Gastrocnemius medialis (tissue), 4 donors: Measurements from ENCODE around the gene BMPER. TPM values are rescaled to one million over a fixed set of nuclear protein-coding genes. Genes with fewer than 3 reads are reported as not detected.

Experiments used
- ATAC-seq, 2 donors: fragments of 150-250 bp; one replicate each; pipeline ENCODE4 v1.9.1; 2016
- DNase-seq, 2 donors: peaks; one replicate each; pipeline ENCODE4 v3.0.0-alpha.2; 2019
- H3K27ac ChIP-seq, 4 donors: fragments of 200-600 bp; sonication (generic); 1 replicate in 1 of 4; 2 replicates in 3 of 4; pipeline ENCODE4 v1.5.1; 2016 to 2018; ENCODE audit warnings: mild to moderate bottlenecking in 2 of 4, moderate library complexity in 1 of 4
- H3K27me3 ChIP-seq, 3 donors: fragments of 200-600 bp; sonication (generic) in 2 of 3; 1 replicate in 1 of 3; 2 replicates in 2 of 3; pipeline versions ENCODE4 v1.5.1 to v1.6.0; 2016 to 2019; ENCODE audit warnings: mild to moderate bottlenecking in 1 of 3, moderate library complexity in 1 of 3
- H3K36me3 ChIP-seq, 2 donors: fragments of 200-600 bp; sonication (generic) in 1 of 2; one replicate each; pipeline ENCODE4 v1.5.1; 2017 to 2018
- H3K4me1 ChIP-seq, 2 donors: fragments of 200-600 bp; sonication (generic) in 1 of 2; one replicate each; pipeline ENCODE4 v1.5.1; 2016 to 2017; ENCODE audit warnings: mild to moderate bottlenecking in 2 of 2
- H3K4me3 ChIP-seq, 4 donors: fragments of 200-600 bp; sonication (generic) in 3 of 4; 1 replicate in 1 of 4; 2 replicates in 3 of 4; pipeline ENCODE4 v1.5.1; 2016 to 2019; ENCODE audit warnings: mild to moderate bottlenecking in 2 of 4
- H3K9me3 ChIP-seq, 3 donors: fragments of 200-600 bp; sonication (generic) in 2 of 3; 1 replicate in 1 of 3; 2 replicates in 2 of 3; pipeline ENCODE4 v1.5.1; 2016 to 2019
- POLR2A ChIP-seq, 2 donors: fragments of 450-650 bp; IDR thresholded peaks; one replicate each; pipeline ENCODE4 v1.6.1; 2017; ENCODE audit warnings: antibody characterized with exemption in 2 of 2, mild to moderate bottlenecking in 2 of 2, moderate library complexity in 2 of 2
- in situ Hi-C, 4 donors: fragments of 200-750 bp; cut with MboI; loops; one replicate each; pipeline versions ENCODE4 v1.15.0 to v1.8.0; 2017; ENCODE audit warnings: low sequenced_read_pairs in 4 of 4
- intact Hi-C: fragments of 100-400 bp; cut with DNase I; formaldehyde crosslinking; loops from one replicate; pipeline ENCODE4 v1.15.1; 2023; ENCODE audit warnings: low total_unique reads
- total RNA-seq, 4 donors: library from RNA; depleted of rRNA; stranded (reverse); fragments of >200 nt; gene quantifications; one replicate each; pipeline versions ENCODE4 v1.1.0 to v1.2.3, GENCODE V29; 2016
- TF ChIP-seq, protein P1 (sequence below), 5 experiments: fragments of 450-650 bp in 3 of 5; fragments of 200-600 bp in 2 of 5; sonication (generic) in 2 of 5; IDR thresholded peaks in 4 of 5; conservative IDR thresholded peaks in 1 of 5; 1 replicate in 4 of 5; 2 replicates in 1 of 5; pipeline ENCODE4 v1.5.1; 2016 to 2019; ENCODE audit warnings: antibody characterized with exemption in 5 of 5, mild to moderate bottlenecking in 3 of 5, moderate library complexity in 3 of 5

BMPER gene
- total RNA-seq, 4 donors from 2014 or later: 1.7 to 11.0 (median 4.5) TPM

DNA sequence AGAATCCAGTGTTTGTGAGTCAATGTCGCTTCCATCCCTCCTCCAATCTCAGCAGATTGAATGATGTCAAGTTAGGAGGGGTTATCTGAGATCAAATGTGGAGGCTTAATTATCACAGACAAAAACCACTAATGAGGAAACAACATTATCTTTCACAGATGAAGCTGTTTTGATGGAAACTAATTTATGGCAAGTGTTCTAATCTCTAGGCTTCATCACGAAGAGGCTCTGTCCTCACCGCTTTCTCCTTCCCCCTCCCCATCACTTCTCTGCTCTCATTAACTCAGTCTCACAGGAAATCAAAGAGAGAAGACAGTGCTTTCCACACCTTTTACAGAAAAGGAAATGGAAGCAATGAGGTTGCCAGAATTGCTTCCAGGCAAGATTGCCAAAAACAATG lies 283.7 kb downstream of the BMPER start:
- H3K4me3 ChIP-seq: no peak overlapping the region
- no peak overlapping the region for H3K27ac ChIP-seq
- no peaks in the 10 kb centered on the region for H3K9me3 ChIP-seq
- no peak for DNase-seq
- TF ChIP-seq POLR2A (IDR thresholded peaks at IDR 0.05): no peak
- TF ChIP-seq, protein P1, sequence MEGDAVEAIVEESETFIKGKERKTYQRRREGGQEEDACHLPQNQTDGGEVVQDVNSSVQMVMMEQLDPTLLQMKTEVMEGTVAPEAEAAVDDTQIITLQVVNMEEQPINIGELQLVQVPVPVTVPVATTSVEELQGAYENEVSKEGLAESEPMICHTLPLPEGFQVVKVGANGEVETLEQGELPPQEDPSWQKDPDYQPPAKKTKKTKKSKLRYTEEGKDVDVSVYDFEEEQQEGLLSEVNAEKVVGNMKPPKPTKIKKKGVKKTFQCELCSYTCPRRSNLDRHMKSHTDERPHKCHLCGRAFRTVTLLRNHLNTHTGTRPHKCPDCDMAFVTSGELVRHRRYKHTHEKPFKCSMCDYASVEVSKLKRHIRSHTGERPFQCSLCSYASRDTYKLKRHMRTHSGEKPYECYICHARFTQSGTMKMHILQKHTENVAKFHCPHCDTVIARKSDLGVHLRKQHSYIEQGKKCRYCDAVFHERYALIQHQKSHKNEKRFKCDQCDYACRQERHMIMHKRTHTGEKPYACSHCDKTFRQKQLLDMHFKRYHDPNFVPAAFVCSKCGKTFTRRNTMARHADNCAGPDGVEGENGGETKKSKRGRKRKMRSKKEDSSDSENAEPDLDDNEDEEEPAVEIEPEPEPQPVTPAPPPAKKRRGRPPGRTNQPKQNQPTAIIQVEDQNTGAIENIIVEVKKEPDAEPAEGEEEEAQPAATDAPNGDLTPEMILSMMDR (IDR thresholded peaks at IDR 0.05 in 4 of 5, conservative IDR thresholded peaks at IDR 0.05 in 1 of 5): no peak
- intact Hi-C loops (no loop called here), in situ Hi-C loops (no loop called here)
- H3K36me3 ChIP-seq: no peaks in the 10 kb centered on the region
- peaks cover 8 to 24% of the 10 kb centered on the region in 2 donors for H3K4me1 ChIP-seq
- H3K27me3 ChIP-seq: no peaks in the 10 kb centered on the region
- no peak for ATAC-seq

- Histone ChIP-seq H3K4me1 (peaks cover 8 to 24% of the 10 kb centered on the region in 2 donors), H3K4me3 (no peak overlapping the region), H3K36me3 (no peaks in the 10 kb centered on the region), H3K27ac (peak overlapping the region; percentile 66 to 89 (median 79)), H3K27me3 (no peaks in the 10 kb centered on the region), H3K9me3 (no peaks in the 10 kb centered on the region)
- ATAC-seq (peak; percentile 97 to 98), DNase-seq (peak; percentile 92 to 93)
- no peak for TF ChIP-seq POLR2A (IDR thresholded peaks at IDR 0.05)
- TF ChIP-seq, protein P1 (IDR thresholded peaks at IDR 0.05 in 4 of 5, conservative IDR thresholded peaks at IDR 0.05 in 1 of 5): no peak
- in situ Hi-C loops: no loop called here
- intact Hi-C loops: loop anchor here (1.0 to 10.0 kb wide), 2 partner anchors 8 to 225 kb away; no protein-coding TSS in a partner anchor
Measured at GRCh38 chr7:34190299-34190698, 285.0 kb downstream of the BMPER start.

GRCh38 chr7:34191162-34191561 lies 285.8 kb downstream of the BMPER start:
- no peaks in the 10 kb centered on the region for H3K9me3 ChIP-seq
- intact Hi-C loops: loop anchor here (10.0 kb wide), 1 partner anchor 226 kb away; no protein-coding TSS in a partner anchor

GRCh38 chr7:34191771-34192479 lies 286.6 kb downstream of the BMPER start:
- Histone ChIP-seq H3K27me3 (no peaks in the 10 kb centered on the region), H3K4me1 (peaks cover 8 to 26% of the 10 kb centered on the region in 2 donors), H3K36me3 (no peaks in the 10 kb centered on the region), H3K9me3 (no peaks in the 10 kb centered on the region), H3K4me3 (no peak overlapping the region), H3K27ac (peak overlapping the region in 2 of 4 donors; percentile 77 to 89)
- no peak for ATAC-seq
- in situ Hi-C loops (no loop called here), intact Hi-C loops (loop anchor here (10.0 kb wide), 1 partner anchor 227 kb away; no protein-coding TSS in a partner anchor)
- no peak for DNase-seq
- TF ChIP-seq, protein P1 (IDR thresholded peaks at IDR 0.05 in 4 of 5, conservative IDR thresholded peaks at IDR 0.05 in 1 of 5): no peak
- TF ChIP-seq POLR2A (IDR thresholded peaks at IDR 0.05): no peak

More at GRCh38 chr7:34191162-34191561, 285.8 kb downstream of the BMPER start:
- peak overlapping the region; percentile 66 to 89 (median 76) for H3K27ac ChIP-seq
- H3K4me1 ChIP-seq: peaks cover 8 to 24% of the 10 kb centered on the region in 2 donors
- DNase-seq (peak in 1 of 2 donors; percentile 40), ATAC-seq (peak; percentile 13 to 16)
- H3K36me3 ChIP-seq: no peaks in the 10 kb centered on the region
- no peaks in the 10 kb centered on the region for H3K27me3 ChIP-seq
- no peak overlapping the region for H3K4me3 ChIP-seq
- TF ChIP-seq, protein P1 (IDR thresholded peaks at IDR 0.05 in 4 of 5, conservative IDR thresholded peaks at IDR 0.05 in 1 of 5): no peak
- no peak for TF ChIP-seq POLR2A (IDR thresholded peaks at IDR 0.05)
- in situ Hi-C loops: no loop called here
